Skeletal muscle satellite cell (primary cell): Measurements from ENCODE around the gene CEP41.

Source experiments
- H3K27me3 ChIP-seq: 2 replicates; pipeline ENCODE4 v1.7.0; 2013; ENCODE audit warnings: low read length; ENCODE audit not compliant: control insufficient read depth, insufficient read depth
- H3K36me3 ChIP-seq: 2 replicates; pipeline ENCODE4 v1.7.0; 2013; ENCODE audit warnings: mild to moderate bottlenecking, control low read depth, low read length; ENCODE audit not compliant: insufficient read depth
- H3K4me1 ChIP-seq: 2 replicates; pipeline ENCODE4 v1.7.0; 2013; ENCODE audit warnings: low read length; ENCODE audit not compliant: control insufficient read depth, insufficient read depth
- H3K4me2 ChIP-seq: 2 replicates; pipeline ENCODE4 v1.7.0; 2013; ENCODE audit warnings: mild to moderate bottlenecking, low read length
- H3K4me3 ChIP-seq: 2 replicates; pipeline ENCODE4 v1.7.0; 2013; ENCODE audit warnings: low read length
- H3K9ac ChIP-seq: 2 replicates; pipeline ENCODE4 v1.7.0; 2013; ENCODE audit warnings: mild to moderate bottlenecking, low read depth, low read length, moderate library complexity
- H3K9me3 ChIP-seq: replicated peaks from 2 replicates; pipeline ENCODE4 v1.7.0; 2013; ENCODE audit warnings: mild to moderate bottlenecking, control low read depth, low read length

CEP41 gene

GRCh38 chr7:130385600-130386066 is 55.2 kb downstream of the CEP41 start:
- H3K4me2 ChIP-seq, result no peak overlapping the region
- peaks cover 14% of the 10 kb centered on the region for H3K4me1 ChIP-seq
- H3K9ac ChIP-seq, result no peak overlapping the region
- H3K9me3 ChIP-seq, result no peaks in the 10 kb centered on the region
- peaks cover 5% of the 10 kb centered on the region for H3K27me3 ChIP-seq
- no peak overlapping the region for H3K4me3 ChIP-seq
- H3K36me3 ChIP-seq, result no peaks in the 10 kb centered on the region

GRCh38 chr7:130384841-130385599 is 55.8 kb downstream of the CEP41 start:
- H3K27me3 ChIP-seq, result peaks cover 11% of the 10 kb centered on the region
- no peaks in the 10 kb centered on the region for H3K9me3 ChIP-seq
- H3K4me2 ChIP-seq, result no peak overlapping the region
- H3K36me3 ChIP-seq, result no peaks in the 10 kb centered on the region
- no peak overlapping the region for H3K4me3 ChIP-seq
- H3K4me1 ChIP-seq, result peaks cover 16% of the 10 kb centered on the region
- no peak overlapping the region for H3K9ac ChIP-seq

- H3K4me2 ChIP-seq, result no peak overlapping the region
- no peak overlapping the region for H3K4me3 ChIP-seq
- peaks cover 11% of the 10 kb centered on the region for H3K27me3 ChIP-seq
- peaks cover 18% of the 10 kb centered on the region for H3K4me1 ChIP-seq
- H3K9me3 ChIP-seq, result no peaks in the 10 kb centered on the region
- no peak overlapping the region for H3K9ac ChIP-seq
- no peaks in the 10 kb centered on the region for H3K36me3 ChIP-seq
Observed at GRCh38 chr7:130384371-130384801, 56.4 kb downstream of the CEP41 start.

GRCh38 chr7:130383187-130383980 is 57.4 kb downstream of the CEP41 start:
- Histone ChIP-seq H3K36me3 (no peaks in the 10 kb centered on the region), H3K4me2 (no peak overlapping the region), H3K4me1 (peaks cover 18% of the 10 kb centered on the region), H3K4me3 (no peak overlapping the region), H3K9ac (no peak overlapping the region), H3K27me3 (peaks cover 11% of the 10 kb centered on the region), H3K9me3 (no peaks in the 10 kb centered on the region)

- peaks cover 11% of the 10 kb centered on the region for H3K27me3 ChIP-seq
- no peak overlapping the region for H3K9ac ChIP-seq
- no peak overlapping the region for H3K4me2 ChIP-seq
- peaks cover 11% of the 10 kb centered on the region for H3K4me1 ChIP-seq
- H3K4me3 ChIP-seq, result no peak overlapping the region
- H3K36me3 ChIP-seq, result no peaks in the 10 kb centered on the region
- no peaks in the 10 kb centered on the region for H3K9me3 ChIP-seq
Observed at GRCh38 chr7:130381468-130382312, 59.1 kb downstream of the CEP41 start.

- H3K9ac ChIP-seq, result no peak overlapping the region
- H3K4me2 ChIP-seq, result no peak overlapping the region
- H3K4me1 ChIP-seq, result peaks cover 11% of the 10 kb centered on the region
- no peak overlapping the region for H3K4me3 ChIP-seq
- peaks cover 11% of the 10 kb centered on the region for H3K27me3 ChIP-seq
- H3K36me3 ChIP-seq, result no peaks in the 10 kb centered on the region
- H3K9me3 ChIP-seq, result peaks cover 1% of the 10 kb centered on the region
Observed at GRCh38 chr7:130380861-130381455, 59.9 kb downstream of the CEP41 start.

- H3K4me3 ChIP-seq, result no peak within 1 kb of the TSS
- H3K27me3 ChIP-seq, result peaks cover 11% of the 10 kb centered on the region
- no peaks in the 10 kb centered on the region for H3K36me3 ChIP-seq
- H3K4me2 ChIP-seq, result no peak within 1 kb of the TSS
- peaks cover 4% of the 10 kb centered on the region for H3K9me3 ChIP-seq
- H3K4me1 ChIP-seq, result peaks cover 11% of the 10 kb centered on the region
- no peak within 1 kb of the TSS for H3K9ac ChIP-seq
Observed at GRCh38 chr7:130379921-130380860, 60.6 kb downstream of the CEP41 start, which contains the start of gene CPA1. TSS of gene CPA1 (plus strand) at chr7:130380494. CDS start at chr7:130380521, 27 bp downstream.

GRCh38 chr7:130379532-130379920 is 61.3 kb downstream of the CEP41 start:
- no peak overlapping the region for H3K4me2 ChIP-seq
- no peak overlapping the region for H3K9ac ChIP-seq
- H3K4me3 ChIP-seq, result no peak overlapping the region

GRCh38 chr7:130379019-130379418 is 61.8 kb downstream of the CEP41 start:
- peaks cover 11% of the 10 kb centered on the region for H3K27me3 ChIP-seq
- no peak overlapping the region for H3K4me2 ChIP-seq
- peaks cover 16% of the 10 kb centered on the region for H3K4me1 ChIP-seq
- no peaks in the 10 kb centered on the region for H3K36me3 ChIP-seq
- H3K9ac ChIP-seq, result no peak overlapping the region
- H3K4me3 ChIP-seq, result no peak overlapping the region
- peaks cover 4% of the 10 kb centered on the region for H3K9me3 ChIP-seq

More at GRCh38 chr7:130379532-130379920, 61.3 kb downstream of the CEP41 start:
- peaks cover 11% of the 10 kb centered on the region for H3K27me3 ChIP-seq
- H3K36me3 ChIP-seq, result no peaks in the 10 kb centered on the region
- peaks cover 11% of the 10 kb centered on the region for H3K4me1 ChIP-seq
- peaks cover 4% of the 10 kb centered on the region for H3K9me3 ChIP-seq

GRCh38 chr7:130377178-130377577 is 63.6 kb downstream of the CEP41 start:
- H3K27me3 ChIP-seq, result peaks cover 11% of the 10 kb centered on the region
- no peaks in the 10 kb centered on the region for H3K36me3 ChIP-seq
- H3K4me2 ChIP-seq, result no peak overlapping the region
- no peak overlapping the region for H3K4me3 ChIP-seq
- peaks cover 4% of the 10 kb centered on the region for H3K9me3 ChIP-seq
- peaks cover 35% of the 10 kb centered on the region for H3K4me1 ChIP-seq
- no peak overlapping the region for H3K9ac ChIP-seq
